DOHH2 (cell line): ENCODE measurements around the gene ATXN8OS.

Source experiments
- H3F3A ChIP-seq: fragments of 200-600 bp; sonication (generic), shearing (Covaris generic); 2 replicates; pipeline ENCODE4 v1.6.0; 2016; ENCODE audit warnings: antibody characterized with exemption, mild to moderate bottlenecking; ENCODE audit not compliant: control insufficient read depth, insufficient read depth
- H3K27ac ChIP-seq: fragments of 200-600 bp; sonication (generic); 2 replicates; pipeline ENCODE4 v1.5.1; 2014; ENCODE audit warnings: low read depth, mild to moderate bottlenecking, low read length, moderate library complexity
- H3K27me3 ChIP-seq: fragments of 200-600 bp; sonication (generic); 2 replicates; pipeline ENCODE4 v1.6.1; 2014; ENCODE audit warnings: mild to moderate bottlenecking, low read length, mixed read lengths; ENCODE audit not compliant: control insufficient read depth
- H3K36me3 ChIP-seq: fragments of 200-600 bp; sonication (generic); 2 replicates; pipeline ENCODE4 v1.6.1; 2014; ENCODE audit warnings: mild to moderate bottlenecking, low read length, moderate library complexity, mixed read lengths; ENCODE audit not compliant: control insufficient read depth
- H3K4me1 ChIP-seq: fragments of 200-600 bp; sonication (generic); 2 replicates; pipeline ENCODE4 v1.6.1; 2014; ENCODE audit warnings: mild to moderate bottlenecking, low read length, mixed read lengths; ENCODE audit not compliant: control insufficient read depth
- H3K4me2 ChIP-seq: fragments of 200-600 bp; sonication (generic); 2 replicates; pipeline ENCODE4 v1.6.0; 2014; ENCODE audit warnings: mild to moderate bottlenecking, low read length, moderate library complexity
- H3K4me3 ChIP-seq: fragments of 200-600 bp; sonication (generic); 2 replicates; pipeline ENCODE4 v1.5.1; 2014; ENCODE audit warnings: mild to moderate bottlenecking, low read length, mixed read lengths
- H3K79me2 ChIP-seq: fragments of 200-600 bp; sonication (generic); 2 replicates; pipeline ENCODE4 v1.6.1; 2014; ENCODE audit warnings: mild to moderate bottlenecking, low read length, mixed read lengths; ENCODE audit not compliant: control insufficient read depth
- H3K9me2 ChIP-seq: fragments of 200-600 bp; sonication (generic); replicated peaks from 2 replicates; pipeline ENCODE4 v1.6.1; 2014; ENCODE audit warnings: mild to moderate bottlenecking, low read length, mixed read lengths; ENCODE audit not compliant: control insufficient read depth
- H3K9me3 ChIP-seq: fragments of 200-600 bp; sonication (generic); 2 replicates; pipeline ENCODE4 v1.6.1; 2014; ENCODE audit warnings: antibody characterized with exemption, low read length, mixed read lengths; ENCODE audit not compliant: control insufficient read depth, insufficient read depth
- H4K20me1 ChIP-seq: fragments of 200-600 bp; sonication (generic); 2 replicates; pipeline ENCODE4 v1.6.0; 2014; ENCODE audit warnings: low read depth, mild to moderate bottlenecking, antibody characterized with exemption, low read length, moderate library complexity; ENCODE audit not compliant: control insufficient read depth, insufficient read depth
- CTCF ChIP-seq: fragments of 200-600 bp; sonication (generic); IDR thresholded peaks from one replicate; pipeline ENCODE4 v1.5.1; 2014; ENCODE audit warnings: antibody characterized with exemption, mild to moderate bottlenecking, low read depth, low read length; ENCODE audit not compliant: poor library complexity, severe bottlenecking
- EZH2phosphoT487 ChIP-seq: fragments of 200-600 bp; sonication (generic); IDR thresholded peaks from 2 replicates; pipeline ENCODE4 v1.6.1; 2017; ENCODE audit warnings: borderline replicate concordance, mild to moderate bottlenecking, antibody characterized with exemption, low read length, moderate library complexity, mixed read lengths

ATXN8OS gene

GRCh38 chr13:70172946-70173597 lies 65.4 kb downstream of the ATXN8OS start:
- no peaks in the 10 kb centered on the region for H3K79me2 ChIP-seq
- no peaks in the 10 kb centered on the region for H3K9me3 ChIP-seq
- H3K36me3 ChIP-seq: no peaks in the 10 kb centered on the region
- H4K20me1 ChIP-seq: no peaks in the 10 kb centered on the region
- H3K9me2 ChIP-seq: no peaks in the 10 kb centered on the region
- no peak overlapping the region for H3K4me3 ChIP-seq
- H3K4me2 ChIP-seq: no peak overlapping the region
- no peaks in the 10 kb centered on the region for H3K4me1 ChIP-seq
- no peaks in the 10 kb centered on the region for H3F3A ChIP-seq
- H3K27ac ChIP-seq: no peak overlapping the region
- TF ChIP-seq EZH2phosphoT487 (no peak), CTCF (no peak)
- H3K27me3 ChIP-seq: no peaks in the 10 kb centered on the region

- H3K36me3 ChIP-seq: no peaks in the 10 kb centered on the region
Observed at GRCh38 chr13:70173598-70173959, 66.0 kb downstream of the ATXN8OS start.

GRCh38 chr13:70178346-70178745 lies 70.7 kb downstream of the ATXN8OS start:
- Histone ChIP-seq H3K27me3 (no peaks in the 10 kb centered on the region), H3F3A (no peaks in the 10 kb centered on the region), H3K9me3 (no peaks in the 10 kb centered on the region), H3K9me2 (no peaks in the 10 kb centered on the region), H3K4me3 (no peak overlapping the region), H3K4me2 (no peak overlapping the region), H4K20me1 (no peaks in the 10 kb centered on the region), H3K36me3 (no peaks in the 10 kb centered on the region), H3K4me1 (no peaks in the 10 kb centered on the region), H3K79me2 (no peaks in the 10 kb centered on the region), H3K27ac (no peak overlapping the region)
- TF ChIP-seq CTCF (no peak), EZH2phosphoT487 (no peak)

More at GRCh38 chr13:70173598-70173959, 66.0 kb downstream of the ATXN8OS start:
- no peak overlapping the region for H3K4me3 ChIP-seq
- H4K20me1 ChIP-seq: no peaks in the 10 kb centered on the region
- H3F3A ChIP-seq: no peaks in the 10 kb centered on the region
- H3K4me2 ChIP-seq: no peak overlapping the region
- H3K27ac ChIP-seq: no peak overlapping the region
- TF ChIP-seq CTCF: no peak
- no peak for TF ChIP-seq EZH2phosphoT487
- no peaks in the 10 kb centered on the region for H3K9me2 ChIP-seq
- H3K79me2 ChIP-seq: no peaks in the 10 kb centered on the region
- no peaks in the 10 kb centered on the region for H3K4me1 ChIP-seq
- no peaks in the 10 kb centered on the region for H3K9me3 ChIP-seq
- H3K27me3 ChIP-seq: no peaks in the 10 kb centered on the region
